ENCODE results near the gene THSD4. TPM values are rescaled to one million over a fixed set of nuclear protein-coding genes. Genes with fewer than 3 reads are reported as not detected.

The THSD4 gene
- total RNA-seq, 2 donors from 2014 or later = 39.8 to 68.3 TPM

- ATAC-seq = no peak
- no peak for DNase-seq
- intact Hi-C loops (cut with DNase I) = no loop called here
Measured at GRCh38 chr15:71228403-71228802, 113.1 kb downstream of the THSD4 start.

GRCh38 chr15:71230303-71230702 lies 115.0 kb downstream of the THSD4 start:
- no peak for ATAC-seq
- intact Hi-C loops (cut with DNase I) = no loop called here
- DNase-seq = no peak

- intact Hi-C loops (cut with DNase I) = no loop called here
- peak in 1 of 2 donors; percentile 45 for ATAC-seq
- no peak for DNase-seq
Measured at GRCh38 chr15:71231758-71232157, 116.5 kb downstream of the THSD4 start.

GRCh38 chr15:71232411-71232810 lies 117.1 kb downstream of the THSD4 start:
- intact Hi-C loops (cut with DNase I) = no loop called here
- no peak for ATAC-seq
- DNase-seq = no peak

GRCh38 chr15:71237456-71238188 lies 122.4 kb downstream of the THSD4 start:
- intact Hi-C loops (cut with DNase I) = no loop called here
- ATAC-seq (peak; percentile 96 to 98), DNase-seq (peak; percentile 92)

GRCh38 chr15:71238926-71239325 lies 123.7 kb downstream of the THSD4 start:
- DNase-seq = no peak
- no peak for ATAC-seq

GRCh38 chr15:71239592-71240364 lies 124.5 kb downstream of the THSD4 start:
- intact Hi-C loops (cut with DNase I) = no loop called here
- ATAC-seq (no peak), DNase-seq (no peak)

More at GRCh38 chr15:71238926-71239325, 123.7 kb downstream of the THSD4 start:
- intact Hi-C loops (cut with DNase I) = no loop called here

GRCh38 chr15:71242292-71242691 lies 127.0 kb downstream of the THSD4 start:
- intact Hi-C loops (cut with DNase I) = no loop called here
- no peak for ATAC-seq
- DNase-seq = no peak

- intact Hi-C loops (cut with DNase I) = no loop called here
- DNase-seq (no peak), ATAC-seq (no peak)
Measured at GRCh38 chr15:71244250-71244649, 129.0 kb downstream of the THSD4 start.

- peak in 1 of 2 donors; percentile 36 for ATAC-seq
- intact Hi-C loops (cut with DNase I) = no loop called here
- DNase-seq = no peak
Measured at GRCh38 chr15:71245588-71245987, 130.3 kb downstream of the THSD4 start.

GRCh38 chr15:71248386-71248785 lies 133.1 kb downstream of the THSD4 start:
- ATAC-seq (no peak), DNase-seq (no peak)
- intact Hi-C loops (cut with DNase I) = no loop called here

- intact Hi-C loops (cut with DNase I) = loop anchor here in 1 of 2 donors (5.0 to 10.0 kb wide), 2 partner anchors 133 to 235 kb away; partner anchors contain the start of gene THSD4
- no peak for ATAC-seq
- DNase-seq = no peak
Measured at GRCh38 chr15:71249986-71250385, 134.7 kb downstream of the THSD4 start.

GRCh38 chr15:71250936-71251583 lies 135.8 kb downstream of the THSD4 start:
- intact Hi-C loops (cut with DNase I) = loop anchor here in 1 of 2 donors (5.0 to 10.0 kb wide), 2 partner anchors 134 to 236 kb away; partner anchors contain the start of gene THSD4
- DNase-seq (no peak), ATAC-seq (peak in 1 of 2 donors; percentile 6)

- no peak for DNase-seq
- intact Hi-C loops (cut with DNase I) = loop anchor here in 1 of 2 donors (5.0 to 10.0 kb wide), 2 partner anchors 134 to 237 kb away; partner anchors contain the start of gene THSD4
- ATAC-seq = peak; percentile 28 to 47
Measured at GRCh38 chr15:71251584-71252043, 136.3 kb downstream of the THSD4 start.

- ATAC-seq (peak in 1 of 2 donors; percentile 72), DNase-seq (no peak)
- intact Hi-C loops (cut with DNase I) = loop anchor here in 1 of 2 donors (5.0 to 10.0 kb wide), 2 partner anchors 135 to 237 kb away; partner anchors contain the start of gene THSD4
Measured at GRCh38 chr15:71252044-71252739, 136.9 kb downstream of the THSD4 start.

- ATAC-seq (no peak), DNase-seq (no peak)
- intact Hi-C loops (cut with DNase I) = loop anchor here in 1 of 2 donors (5.0 to 10.0 kb wide), 2 partner anchors 135 to 238 kb away; partner anchors contain the start of gene THSD4
Measured at GRCh38 chr15:71252740-71253047, 137.4 kb downstream of the THSD4 start.

GRCh38 chr15:71254491-71254890 lies 139.2 kb downstream of the THSD4 start:
- intact Hi-C loops (cut with DNase I) = loop anchor here in 1 of 2 donors (5.0 to 10.0 kb wide), 2 partner anchors 137 to 240 kb away; partner anchors contain the start of gene THSD4
- no peak for DNase-seq
- peak in 1 of 2 donors; percentile 60 for ATAC-seq

- no peak for DNase-seq
- intact Hi-C loops (cut with DNase I) = loop anchor here in 1 of 2 donors (10.0 kb wide), 1 partner anchor 242 kb away; no protein-coding TSS in a partner anchor
- no peak for ATAC-seq
Measured at GRCh38 chr15:71256934-71257664, 141.8 kb downstream of the THSD4 start.

All from left cardiac atrium (tissue), 4 donors.